Cortex of kidney (tissue), 1 donor: Measurements from ENCODE around the gene MBD1.
"Not testable (repeated sequence)": the region's sequence is repeated elsewhere in the genome, so short reads cannot be mapped to it uniquely, and the experiment has no call there.

Source experiments
- DNase-seq: peaks from one replicate; lab custom pipeline; 2025; lab: John Stamatoyannopoulos, UW

Gene MBD1

GRCh38 chr18:50281295-50281971 lies at the start of gene MBD1:
Gene MBD1 (minus strand): TSS chr18:50281523. CDS start chr18:50279992, 1,531 bp downstream.
- peak; percentile 97 for DNase-seq

DNA sequence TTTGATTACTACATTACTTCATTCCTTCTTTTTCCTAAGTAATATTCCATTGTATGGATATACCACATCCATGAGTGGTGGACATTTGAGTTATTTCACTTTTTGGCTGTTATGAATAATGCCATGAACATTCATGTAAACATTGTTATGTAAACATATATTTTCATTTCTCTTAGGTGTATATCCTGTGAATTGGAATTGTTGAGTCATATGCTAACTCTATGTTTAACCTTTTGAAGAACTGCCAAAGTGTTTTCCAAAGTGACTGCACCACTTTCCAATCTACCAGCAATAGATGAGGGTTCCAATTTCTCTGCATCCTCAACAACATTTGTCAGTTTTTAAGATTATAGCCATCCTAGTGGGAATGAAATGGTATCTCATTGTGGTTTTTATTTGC lies 48.9 kb upstream of the MBD1 start:
- no peak for DNase-seq

DNA sequence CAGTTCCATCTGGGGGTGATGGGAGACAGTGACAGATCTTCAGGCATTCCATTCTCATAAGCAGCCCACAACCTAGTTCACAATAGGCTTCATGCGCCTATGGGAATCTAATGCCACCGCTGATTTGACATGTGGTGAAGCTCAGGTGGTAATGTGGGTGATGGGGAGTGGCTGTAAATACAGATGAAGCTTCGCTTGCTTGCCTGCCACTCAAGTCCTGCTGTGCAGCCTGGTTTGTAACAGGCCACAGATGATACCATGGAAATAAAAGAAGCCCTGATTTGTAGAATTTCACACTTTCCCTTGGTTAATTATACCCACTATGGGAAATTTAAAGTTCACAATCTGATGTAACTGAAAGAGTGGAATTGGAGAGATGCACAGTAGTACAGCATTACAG lies 46.7 kb upstream of the MBD1 start:
- DNase-seq, result no peak

- DNase-seq, result no peak
These were observed 39.4 kb upstream of the MBD1 start for GRCh38 chr18:50320719-50321118.

DNA sequence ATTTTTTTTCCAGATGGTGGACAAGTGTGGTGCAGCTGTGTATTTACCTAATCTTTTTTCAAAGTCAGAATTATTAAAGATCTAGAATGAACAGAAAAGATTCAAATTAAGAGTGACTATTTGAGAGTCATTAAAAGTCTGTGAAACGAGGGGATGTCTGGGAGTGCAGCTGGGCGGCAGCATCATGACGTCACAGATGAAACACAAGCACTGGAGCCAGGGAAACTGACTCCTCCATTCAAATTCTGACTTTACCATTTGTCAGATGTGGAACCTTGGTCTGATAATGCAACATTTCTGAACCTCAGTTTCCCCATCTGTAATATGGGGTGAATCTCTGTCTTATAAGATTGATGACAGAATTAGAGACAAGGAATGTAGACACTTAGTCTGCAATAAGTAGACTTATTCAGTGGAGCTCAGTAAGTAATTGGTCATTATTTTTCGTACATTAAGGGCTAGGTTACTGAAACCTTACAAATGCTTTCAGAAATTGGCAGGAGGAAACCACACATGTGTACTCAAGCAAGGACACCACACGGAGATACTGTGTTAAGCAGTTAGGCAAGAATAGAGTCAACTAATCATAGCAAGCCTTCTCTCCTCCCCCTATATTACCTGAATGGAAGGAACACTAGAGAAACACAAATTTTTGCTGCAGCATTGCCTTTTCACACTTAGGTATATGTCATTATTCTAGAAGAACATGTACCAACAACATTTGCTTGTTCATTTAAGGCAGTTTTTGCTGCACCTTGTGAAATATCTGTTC lies 34.0 kb upstream of the MBD1 start:
- DNase-seq, result no peak

DNA sequence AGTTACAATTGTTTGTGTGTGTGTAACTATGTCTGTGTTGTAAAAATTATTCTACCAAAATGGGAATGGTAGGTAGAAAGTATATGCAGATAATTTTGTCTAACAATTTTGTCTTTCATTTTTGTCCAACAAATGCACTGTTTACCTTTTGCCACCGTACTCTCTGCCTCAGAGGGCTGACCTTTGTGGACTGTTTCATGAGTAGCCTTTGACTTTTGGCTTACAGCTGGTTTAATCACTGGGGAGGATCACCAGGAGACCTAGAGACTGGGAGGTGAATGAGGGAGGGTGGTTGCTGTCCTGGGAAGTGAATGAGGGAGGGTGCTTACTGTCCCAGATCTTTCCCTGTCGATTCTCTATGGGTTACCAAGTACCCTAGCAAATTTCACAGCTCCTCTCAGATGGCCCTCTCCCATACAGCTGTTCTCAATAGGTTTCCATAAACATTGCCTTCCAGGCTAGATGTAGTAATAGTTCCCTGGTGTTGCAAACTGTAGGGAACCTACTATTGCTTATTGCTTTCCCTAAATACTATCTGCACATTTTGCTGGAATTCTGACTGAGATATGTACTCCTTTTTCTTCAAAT lies 32.6 kb upstream of the MBD1 start:
- DNase-seq, result no peak

- DNase-seq, result no peak
These were observed 31.8 kb upstream of the MBD1 start for GRCh38 chr18:50313031-50313607.

DNA sequence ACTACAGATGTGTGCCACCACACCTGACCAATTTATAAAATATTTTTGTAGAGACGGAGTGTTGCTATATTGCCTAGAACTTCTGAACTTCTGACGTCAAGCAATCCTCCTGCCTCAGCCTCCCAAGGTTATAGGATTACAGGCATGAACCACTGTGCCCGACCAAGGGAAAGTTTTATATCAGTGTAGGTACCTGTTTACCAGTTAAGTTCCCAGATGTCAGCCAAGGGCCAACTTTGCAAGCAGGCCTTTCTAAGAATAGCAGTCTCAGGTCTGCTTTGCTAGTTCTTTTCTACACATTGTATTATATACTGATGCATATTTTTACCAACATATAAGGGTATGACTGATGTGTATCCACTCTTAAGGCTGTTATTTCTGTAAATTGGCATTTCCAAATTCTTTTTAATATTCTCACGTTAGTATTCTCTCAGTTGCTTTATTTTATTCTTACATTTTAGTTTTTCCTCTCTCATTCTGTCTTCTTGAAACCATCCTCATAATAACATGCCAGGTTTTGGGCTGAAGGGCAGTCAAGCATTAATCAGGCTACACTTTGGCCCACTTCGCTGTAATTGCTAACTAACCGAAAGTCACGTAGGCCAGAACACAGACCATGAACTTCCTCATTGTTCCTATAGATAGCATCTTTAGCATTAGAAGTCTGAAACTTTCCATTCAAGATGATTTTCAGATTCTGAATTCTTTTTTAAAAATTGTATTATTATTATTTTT lies 31.1 kb upstream of the MBD1 start:
- no peak for DNase-seq

- DNase-seq, result no peak
These were observed 30.3 kb upstream of the MBD1 start for GRCh38 chr18:50311650-50312049.

GRCh38 chr18:50310080-50310479 lies 28.8 kb upstream of the MBD1 start:
- no peak for DNase-seq

DNA sequence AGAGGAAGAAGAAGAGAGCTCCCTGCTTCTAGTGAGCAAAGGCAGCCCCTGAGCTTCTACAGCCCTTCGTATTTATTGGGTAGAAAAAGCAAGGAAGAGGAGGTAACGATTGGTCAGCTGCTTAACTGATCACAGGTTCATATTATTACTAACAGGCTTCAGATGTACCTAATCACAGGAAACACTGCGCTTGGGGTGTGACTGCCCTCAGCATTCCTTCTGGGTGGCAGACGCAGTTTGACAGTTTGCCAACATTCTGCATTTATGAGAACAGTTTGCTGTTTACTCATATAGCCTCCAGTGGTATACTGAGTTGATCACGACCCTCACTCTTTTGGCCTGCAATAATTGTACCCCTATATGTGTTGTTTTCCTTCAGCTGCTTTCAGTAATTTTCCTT lies 27.5 kb upstream of the MBD1 start:
- DNase-seq, result not testable (repeated sequence)

DNA sequence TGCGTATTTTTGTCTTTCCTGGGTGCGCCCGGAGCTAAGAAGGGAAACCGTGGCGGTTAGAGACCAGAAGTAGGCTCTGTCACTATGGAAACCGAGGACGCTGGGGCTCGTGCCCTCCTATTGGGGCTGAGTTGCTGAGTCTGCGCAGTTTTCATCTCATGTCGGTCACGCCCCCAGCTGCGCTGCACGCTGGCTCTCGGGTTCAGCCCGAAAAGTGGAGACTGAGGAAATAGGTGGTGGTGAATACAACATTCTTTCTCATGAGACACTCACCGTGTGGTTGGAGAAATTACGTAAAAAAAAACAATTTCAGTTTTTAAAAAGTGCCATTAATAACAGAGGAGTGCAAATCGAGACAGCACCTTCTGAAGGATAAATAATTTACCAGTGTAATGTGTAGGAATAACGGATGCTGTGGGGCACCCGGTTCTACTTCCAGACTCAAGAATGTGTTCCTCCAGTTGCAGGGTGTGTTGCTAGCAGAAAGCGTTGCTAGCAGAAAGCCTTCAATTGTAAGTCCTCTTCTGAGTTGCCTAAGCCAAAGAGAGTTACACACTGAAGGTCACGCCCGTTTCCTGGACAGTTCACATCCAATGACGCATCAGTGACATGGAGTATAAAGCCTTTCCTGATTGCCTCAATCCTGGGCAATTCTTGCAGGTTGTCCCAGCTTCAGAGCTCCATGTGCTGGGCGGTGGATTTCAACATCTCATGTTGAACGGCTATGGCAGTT lies 26.6 kb upstream of the MBD1 start:
- DNase-seq, result no peak

DNA sequence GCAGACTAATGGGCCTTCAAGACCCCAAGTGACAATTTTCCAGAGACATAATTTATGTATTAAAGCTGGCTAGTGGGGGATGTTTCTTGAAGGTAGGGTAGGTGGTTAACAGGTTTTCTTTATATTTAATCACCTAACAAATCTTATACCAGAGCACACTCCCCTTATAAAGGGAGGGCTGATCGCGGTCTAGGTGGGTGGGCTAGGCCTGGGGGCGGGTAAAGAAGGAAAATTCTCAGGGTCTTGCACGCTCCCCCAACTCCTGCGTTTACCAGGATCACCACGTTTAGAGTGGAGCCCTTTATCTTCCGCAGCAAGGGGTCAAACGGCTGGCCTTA lies 26.0 kb upstream of the MBD1 start:
- DNase-seq, result no peak

GRCh38 chr18:50306944-50307343 lies 25.6 kb upstream of the MBD1 start:
- DNase-seq, result no peak

- DNase-seq, result no peak
These were observed 19.8 kb upstream of the MBD1 start for GRCh38 chr18:50301074-50301473.

DNA sequence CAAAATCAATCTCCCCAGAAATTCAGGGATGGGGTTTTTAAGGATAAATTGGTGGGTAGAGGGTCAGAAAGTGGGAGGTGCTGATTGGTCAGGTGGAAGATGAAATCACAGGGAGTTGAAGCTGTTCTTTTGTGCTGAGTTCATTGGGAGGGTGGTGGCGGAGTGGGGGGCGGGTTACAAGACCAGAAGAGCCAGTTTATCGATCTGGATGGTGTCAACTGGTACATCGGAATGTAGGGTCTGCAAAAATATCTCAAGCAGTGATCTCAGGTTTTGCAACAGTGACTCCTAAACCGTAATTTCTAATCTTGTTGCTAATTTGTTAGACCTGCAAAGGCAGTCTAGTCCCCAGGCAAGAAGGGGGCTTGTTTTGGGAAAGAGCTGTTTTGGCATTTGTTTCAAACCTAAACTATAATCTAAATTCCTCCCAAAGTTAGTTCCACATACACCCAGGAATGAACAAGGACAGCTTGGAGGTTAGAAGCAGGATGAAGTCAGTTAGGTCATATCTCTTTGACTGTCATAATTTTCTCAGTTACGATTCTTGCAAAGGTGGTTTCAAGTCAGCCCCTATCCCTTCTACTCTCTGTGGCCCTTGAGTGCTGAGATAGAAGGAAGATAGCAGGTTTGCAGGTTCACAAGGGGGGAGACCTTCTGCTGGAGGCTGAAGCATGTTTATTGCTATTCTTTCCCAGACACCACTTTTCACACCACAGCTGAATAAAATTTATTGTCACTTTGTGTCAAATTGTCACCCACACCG lies 18.5 kb upstream of the MBD1 start:
- no peak for DNase-seq

- no peak for DNase-seq
These were observed 17.3 kb upstream of the MBD1 start for GRCh38 chr18:50298443-50299284.

GRCh38 chr18:50297621-50298442 lies 16.5 kb upstream of the MBD1 start:
- no peak for DNase-seq

- DNase-seq, result no peak
These were observed 11.7 kb upstream of the MBD1 start for GRCh38 chr18:50293039-50293438.
